Measurements from ENCODE around the gene MUC13.

GRCh38 chr3:124950026-124950425, 15.5 kb upstream of the MUC13 start:
- no peak for TF ChIP-seq CTCF (IDR thresholded peaks at IDR 0.05)
- no peak for TF ChIP-seq POLR2A (IDR thresholded peaks at IDR 0.05; ENCODE audit: low read depth)

Data from esophagus muscularis mucosa (tissue), 3 donors.